Right lobe of liver (tissue), 6 donors: ENCODE results near the gene MYO18A. TPM values are rescaled to one million over a fixed set of nuclear protein-coding genes. Genes with fewer than 3 reads are reported as not detected.

Source experiments
- ATAC-seq, 4 donors: fragments of 200-7000 bp; cut with Tn5 transposase; one replicate each; pipeline ENCODE4 v1.9.1; 2020; ENCODE audit warnings: mild to moderate bottlenecking in 4 of 4, moderate library complexity in 4 of 4
- DNase-seq, 3 donors: peaks; one replicate each; pipeline ENCODE4 v3.0.0-alpha.2; 2020
- H3K27ac ChIP-seq, 3 donors: fragments of 200-600 bp; one replicate each; pipeline ENCODE4 v1.8.0; 2022
- H3K27me3 ChIP-seq, 2 donors: fragments of 200-600 bp; one replicate each; pipeline ENCODE4 v1.8.0; 2022
- H3K36me3 ChIP-seq, 4 donors: fragments of 200-600 bp; sonication (generic) in 1 of 4; one replicate each; pipeline versions ENCODE4 v1.5.1 to v1.8.0; 2017 to 2022; ENCODE audit warnings: control low read depth in 1 of 4
- H3K4me1 ChIP-seq, 4 donors: fragments of 200-600 bp; sonication (generic) in 1 of 4; one replicate each; pipeline versions ENCODE4 v1.5.1 to v1.8.0; 2017 to 2022; ENCODE audit warnings: control low read depth in 1 of 4
- H3K4me3 ChIP-seq, 3 donors: fragments of 200-600 bp; one replicate each; pipeline ENCODE4 v1.8.0; 2022
- H3K9me3 ChIP-seq, 4 donors: fragments of 200-600 bp; sonication (generic) in 1 of 4; one replicate each; pipeline versions ENCODE4 v1.5.1 to v1.8.0; 2017 to 2022; ENCODE audit warnings: control low read depth in 1 of 4
- POLR2A ChIP-seq: fragments of 450-650 bp; IDR thresholded peaks from one replicate; pipeline ENCODE4 v1.6.1; 2017; ENCODE audit warnings: antibody characterized with exemption, mild to moderate bottlenecking
- WGBS: methylation state at CpG from one replicate; pipeline ENCODE4 v1.1.6; 2018; ENCODE audit warnings: low coverage, low lambda C conversion rate; ENCODE audit not compliant: insufficient coverage; ENCODE audit errors: missing lambda C conversion rate; 5-methylcytosine and 5-hydroxymethylcytosine counted together
- intact Hi-C, 2 donors: fragments of 100-400 bp; cut with DNase I; formaldehyde crosslinking; loops; one replicate each; pipeline versions ENCODE4 v1.11.2 to v1.14.1; 2022
- total RNA-seq, 6 experiments: library from RNA; depleted of rRNA in 2 of 6; stranded (reverse); fragments of >200 nt in 2 of 6; fragmentation: NEBNext Ultra II Directional in 3 of 6; extraction: Animal tissue kit (Norgen Biotek cat#: 25700) in 3 of 6; gene quantifications; one replicate each; pipeline versions ENCODE4 v1.1.0 to v1.2.4, GENCODE V29; 2016 to 2023
- TF ChIP-seq, protein P1 (sequence below), 4 donors: fragments of 200-600 bp in 3 of 4; fragments of 450-650 bp in 1 of 4; IDR thresholded peaks; one replicate each; pipeline versions ENCODE4 v1.5.1 to v1.8.0; 2016 to 2022; ENCODE audit warnings: antibody characterized with exemption in 4 of 4, mild to moderate bottlenecking in 2 of 4
- donor health status: DM: no; HTN: yes; CAD: no.
- donor health status: DM: no; HTN: no; CAD: no.
- donor health status: DM: no; HTN: no; CAD: no.
- donor health status: DM: no; HTN: yes; CAD: no.
- donor health status: DM: no; HTN: yes; CAD: no.

Gene MYO18A
- total RNA-seq, 6 experiments from 2014 or later = 50.1 to 98.2 (median 81.8) TPM

DNA sequence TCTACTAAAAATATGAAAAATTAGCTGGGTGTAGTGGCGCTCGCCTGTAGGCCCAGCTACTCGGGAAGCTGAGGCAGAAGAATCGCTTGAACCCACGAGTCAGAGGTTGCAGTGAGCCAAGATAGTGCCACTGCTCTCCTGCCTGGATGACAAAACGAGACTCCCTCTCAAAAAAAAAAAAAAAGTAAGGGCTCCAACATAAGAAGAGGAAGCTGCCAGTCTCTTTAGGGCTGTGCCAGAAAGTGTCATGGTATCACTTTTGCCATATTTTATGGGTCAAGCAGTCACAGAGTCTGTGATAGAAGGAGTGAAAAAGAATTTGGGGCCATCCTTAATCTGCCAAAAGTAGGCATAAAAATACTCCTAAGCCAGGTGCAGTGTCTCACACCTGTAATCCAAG, 138.6 kb downstream of the MYO18A start:
- Histone ChIP-seq H3K27me3 (no peaks in the 10 kb centered on the region), H3K36me3 (peaks cover 0 to under 1% (median 0%) of the 10 kb centered on the region in 4 donors), H3K9me3 (no peaks in the 10 kb centered on the region), H3K4me3 (no peak overlapping the region), H3K4me1 (peaks cover 0 to 19% (median 5%) of the 10 kb centered on the region in 4 donors), H3K27ac (no peak overlapping the region)
- TF ChIP-seq, protein P1, sequence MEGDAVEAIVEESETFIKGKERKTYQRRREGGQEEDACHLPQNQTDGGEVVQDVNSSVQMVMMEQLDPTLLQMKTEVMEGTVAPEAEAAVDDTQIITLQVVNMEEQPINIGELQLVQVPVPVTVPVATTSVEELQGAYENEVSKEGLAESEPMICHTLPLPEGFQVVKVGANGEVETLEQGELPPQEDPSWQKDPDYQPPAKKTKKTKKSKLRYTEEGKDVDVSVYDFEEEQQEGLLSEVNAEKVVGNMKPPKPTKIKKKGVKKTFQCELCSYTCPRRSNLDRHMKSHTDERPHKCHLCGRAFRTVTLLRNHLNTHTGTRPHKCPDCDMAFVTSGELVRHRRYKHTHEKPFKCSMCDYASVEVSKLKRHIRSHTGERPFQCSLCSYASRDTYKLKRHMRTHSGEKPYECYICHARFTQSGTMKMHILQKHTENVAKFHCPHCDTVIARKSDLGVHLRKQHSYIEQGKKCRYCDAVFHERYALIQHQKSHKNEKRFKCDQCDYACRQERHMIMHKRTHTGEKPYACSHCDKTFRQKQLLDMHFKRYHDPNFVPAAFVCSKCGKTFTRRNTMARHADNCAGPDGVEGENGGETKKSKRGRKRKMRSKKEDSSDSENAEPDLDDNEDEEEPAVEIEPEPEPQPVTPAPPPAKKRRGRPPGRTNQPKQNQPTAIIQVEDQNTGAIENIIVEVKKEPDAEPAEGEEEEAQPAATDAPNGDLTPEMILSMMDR (IDR thresholded peaks at IDR 0.05) = no peak
- TF ChIP-seq POLR2A = no peak
- intact Hi-C loops = no loop called here
- ATAC-seq = no peak
- WGBS = 90% methylated on average over 6 of the region's 6 CpGs
- DNase-seq = no peak

GRCh38 chr17:29041091-29041490, 139.1 kb downstream of the MYO18A start:
- H3K4me3 ChIP-seq = no peak overlapping the region

GRCh38 chr17:29039764-29040598, 140.2 kb downstream of the MYO18A start:
- no peak overlapping the region for H3K4me3 ChIP-seq
- no peak for TF ChIP-seq POLR2A
- TF ChIP-seq, protein P1 (IDR thresholded peaks at IDR 0.05) = no peak
- peaks cover 0 to 12% (median 5%) of the 10 kb centered on the region in 4 donors for H3K4me1 ChIP-seq
- H3K36me3 ChIP-seq = no peaks in the 10 kb centered on the region
- no peaks in the 10 kb centered on the region for H3K9me3 ChIP-seq
- no peak overlapping the region for H3K27ac ChIP-seq
- intact Hi-C loops = no loop called here
- H3K27me3 ChIP-seq = no peaks in the 10 kb centered on the region
- ATAC-seq (no peak), DNase-seq (no peak)
- WGBS = 79% methylated on average over 5 of the region's 13 CpGs

More at GRCh38 chr17:29041091-29041490, 139.1 kb downstream of the MYO18A start:
- H3K27me3 ChIP-seq = no peaks in the 10 kb centered on the region
- 100% methylated on average over 2 of the region's 2 CpGs for WGBS
- H3K4me1 ChIP-seq = peaks cover 0 to 18% (median 5%) of the 10 kb centered on the region in 4 donors
- no peak overlapping the region for H3K27ac ChIP-seq
- TF ChIP-seq, protein P1 (IDR thresholded peaks at IDR 0.05) = no peak
- no peak for TF ChIP-seq POLR2A
- intact Hi-C loops = no loop called here
- DNase-seq (no peak), ATAC-seq (no peak)
- H3K9me3 ChIP-seq = no peaks in the 10 kb centered on the region
- H3K36me3 ChIP-seq = no peaks in the 10 kb centered on the region

GRCh38 chr17:29038085-29038795, 142.0 kb downstream of the MYO18A start:
- Histone ChIP-seq H3K9me3 (no peaks in the 10 kb centered on the region), H3K4me3 (no peak overlapping the region), H3K27me3 (no peaks in the 10 kb centered on the region), H3K27ac (no peak overlapping the region), H3K4me1 (peaks cover 0 to 11% (median 5%) of the 10 kb centered on the region in 4 donors), H3K36me3 (no peaks in the 10 kb centered on the region)
- WGBS = 47% methylated on average over 15 of the region's 15 CpGs
- ATAC-seq = no peak
- TF ChIP-seq, protein P1 (IDR thresholded peaks at IDR 0.05) = no peak
- TF ChIP-seq POLR2A = no peak
- intact Hi-C loops = no loop called here
- DNase-seq = no peak
